H1 (cell line): ENCODE results near the gene DPH6. TPM values are rescaled to one million over a fixed set of nuclear protein-coding genes. Genes with fewer than 3 reads are reported as not detected.

ENCODE experiments used
- CTCF ChIA-PET: fragments of 300-600 bp; sonication (Branson Sonifier 250); formaldehyde crosslinking; loops from one replicate; lab custom pipeline; 2021; ENCODE audit not compliant: partially characterized antibody; lab: Charles Lee
- POLR2A ChIA-PET: fragments of 300-600 bp; sonication (Branson Sonifier 250); formaldehyde crosslinking; loops from one replicate; lab custom pipeline; 2021; ENCODE audit warnings: inconsistent platforms; ENCODE audit not compliant: partially characterized antibody; lab: Charles Lee
- DNase-seq, 2 experiments: peaks; one replicate each; pipeline versions ENCODE4 v3.0.0 to v3.0.0-alpha.2; 2010 to 2022; ENCODE audit warnings: low spot score in 2 of 2, low read depth in 1 of 2, mixed read lengths in 1 of 2
- FAIRE-seq: peaks from 2 replicates; lab custom pipeline; 2011; peaks lifted over from hg19 to GRCh38; lab: Jason Lieb, UNC
- H2AFZ ChIP-seq: 2 replicates; pipeline ENCODE4 v1.8.1; 2012; ENCODE audit warnings: low read length, inconsistent platforms
- H2AK5ac ChIP-seq: 2 replicates; pipeline ENCODE4 v1.6.1; 2013; ENCODE audit warnings: low read depth, low read length
- H2BK120ac ChIP-seq: replicated peaks from 2 replicates; pipeline ENCODE3; 2013; ENCODE audit warnings: low read depth, low read length, inconsistent platforms
- H2BK12ac ChIP-seq: 2 replicates; pipeline ENCODE4 v1.6.1; 2013; ENCODE audit warnings: low read depth, low read length
- H2BK15ac ChIP-seq: 2 replicates; pipeline ENCODE4 v1.6.1; 2013; ENCODE audit warnings: low read length
- H2BK20ac ChIP-seq: 2 replicates; pipeline ENCODE4 v1.6.1; 2013; ENCODE audit warnings: low read length
- H2BK5ac ChIP-seq: 2 replicates; pipeline ENCODE4 v1.6.1; 2013; ENCODE audit warnings: low read depth, low read length
- H3K14ac ChIP-seq: 2 replicates; pipeline ENCODE4 v1.6.1; 2013; ENCODE audit warnings: inconsistent platforms; ENCODE audit not compliant: insufficient read length
- H3K18ac ChIP-seq: 2 replicates; pipeline ENCODE4 v1.6.1; 2013; ENCODE audit warnings: low read length; ENCODE audit errors: extremely low read depth
- H3K23ac ChIP-seq: 2 replicates; pipeline ENCODE4 v1.6.1; 2013; ENCODE audit warnings: inconsistent platforms; ENCODE audit not compliant: insufficient read length
- H3K23me2 ChIP-seq: 2 replicates; pipeline ENCODE4 v1.6.1; 2013; ENCODE audit warnings: low read depth, low read length
- H3K27ac ChIP-seq: 2 replicates; pipeline ENCODE4 v1.6.1; 2011; ENCODE audit warnings: low read depth, low read length, inconsistent platforms
- H3K27me3 ChIP-seq, 4 experiments: replicated peaks in 1 of 4; 1 replicate in 1 of 4; 2 replicates in 3 of 4; pipeline versions ENCODE4 v1.6.1 to v1.8.1; 2011 to 2013; ENCODE audit warnings: low read length in 3 of 4, mild to moderate bottlenecking in 3 of 4, inconsistent platforms in 2 of 4, mixed read lengths in 2 of 4, moderate library complexity in 1 of 4; ENCODE audit not compliant: control insufficient read depth in 3 of 4, insufficient read depth in 3 of 4; ENCODE audit errors: extremely low read depth in 1 of 4
- H3K36me3 ChIP-seq, 4 experiments: 2 replicates each; pipeline versions ENCODE4 v1.6.1 to v1.8.1; 2011 to 2013; ENCODE audit warnings: mild to moderate bottlenecking in 4 of 4, low read length in 3 of 4, moderate library complexity in 2 of 4, control low read depth in 1 of 4, inconsistent platforms in 1 of 4; ENCODE audit not compliant: insufficient read depth in 4 of 4, control insufficient read depth in 2 of 4
- H3K4ac ChIP-seq: replicated peaks from 2 replicates; pipeline ENCODE3; 2013; ENCODE audit warnings: low read length, low read depth, mixed read lengths, inconsistent platforms; ENCODE audit not compliant: insufficient read length
- H3K4me1 ChIP-seq, 4 experiments: replicated peaks in 1 of 4; 1 replicate in 1 of 4; 2 replicates in 3 of 4; pipeline versions ENCODE4 v1.6.1 to v1.8.1; 2011 to 2013; ENCODE audit warnings: low read length in 3 of 4, inconsistent platforms in 2 of 4, mixed read lengths in 1 of 4; ENCODE audit not compliant: insufficient read depth in 4 of 4, control insufficient read depth in 3 of 4
- H3K4me2 ChIP-seq, 2 experiments: 2 replicates each; pipeline versions ENCODE4 v1.6.1 to v1.8.1; 2011 to 2013; ENCODE audit warnings: low read depth in 2 of 2, low read length in 2 of 2, control low read depth in 1 of 2, inconsistent platforms in 1 of 2, mild to moderate bottlenecking in 1 of 2; ENCODE audit not compliant: insufficient read depth in 1 of 2
- H3K4me3 ChIP-seq, 4 experiments: fragments of 200-600, 300-600 bp in 1 of 4; sonication (generic), shearing (Covaris generic), sonication (Bioruptor Twin) in 1 of 4; 2 replicates each; pipeline versions ENCODE4 v1.5.1 to v1.8.1; 2011 to 2016; ENCODE audit warnings: low read length in 4 of 4, low read depth in 3 of 4, control low read depth in 2 of 4, inconsistent platforms in 2 of 4, mild to moderate bottlenecking in 2 of 4, mixed read lengths in 1 of 4, moderate library complexity in 1 of 4; ENCODE audit not compliant: insufficient read depth in 2 of 4; ENCODE audit errors: extremely low read depth in 1 of 4
- H3K56ac ChIP-seq: replicated peaks from 2 replicates; pipeline ENCODE3; 2013; ENCODE audit warnings: low read depth, mild to moderate bottlenecking, mixed read lengths, low read length, inconsistent platforms; ENCODE audit not compliant: insufficient read length
- H3K79me1 ChIP-seq: 2 replicates; pipeline ENCODE4 v1.6.1; 2013; ENCODE audit warnings: low read depth, low read length, control low read depth
- H3K79me2 ChIP-seq, 2 experiments: 2 replicates each; pipeline versions ENCODE4 v1.6.1 to v1.8.1; 2012 to 2013; ENCODE audit warnings: low read length in 2 of 2, mild to moderate bottlenecking in 2 of 2, inconsistent platforms in 1 of 2; ENCODE audit not compliant: insufficient read depth in 2 of 2, control insufficient read depth in 1 of 2
- H3K9ac ChIP-seq, 4 experiments: replicated peaks in 1 of 4; 1 replicate in 1 of 4; 2 replicates in 3 of 4; pipeline versions ENCODE4 v1.6.1 to v1.8.1; 2011 to 2013; ENCODE audit warnings: low read depth in 3 of 4, low read length in 3 of 4, control low read depth in 2 of 4, mild to moderate bottlenecking in 2 of 4, moderate library complexity in 2 of 4, inconsistent platforms in 1 of 4; ENCODE audit errors: extremely low read depth in 1 of 4
- H3K9me3 ChIP-seq, 2 experiments: 2 replicates each; pipeline versions ENCODE4 v1.6.1 to v1.8.1; 2012 to 2013; ENCODE audit warnings: mild to moderate bottlenecking in 2 of 2, moderate library complexity in 2 of 2, control low read depth in 1 of 2, inconsistent platforms in 1 of 2, low read depth in 1 of 2, low read length in 1 of 2, mixed read lengths in 1 of 2; ENCODE audit not compliant: insufficient read depth in 2 of 2
- H4K20me1 ChIP-seq, 2 experiments: replicated peaks in 1 of 2; 2 replicates each; pipeline versions ENCODE3 to v1.8.1; 2011 to 2013; ENCODE audit warnings: inconsistent platforms in 2 of 2, low read length in 2 of 2, mild to moderate bottlenecking in 1 of 2; ENCODE audit not compliant: insufficient read depth in 2 of 2, control insufficient read depth in 1 of 2
- H4K5ac ChIP-seq: 2 replicates; pipeline ENCODE4 v1.6.1; 2013; ENCODE audit warnings: low read length, low read depth, mixed read lengths, inconsistent platforms; ENCODE audit not compliant: insufficient read length
- H4K8ac ChIP-seq: 2 replicates; pipeline ENCODE4 v1.8.0; 2013; ENCODE audit warnings: mild to moderate bottlenecking, moderate library complexity, low read length, inconsistent platforms; ENCODE audit not compliant: insufficient read depth; ENCODE audit errors: extremely low read depth
- H4K91ac ChIP-seq: replicated peaks from 2 replicates; pipeline ENCODE3; 2013; ENCODE audit warnings: low read length, mixed read lengths, inconsistent platforms; ENCODE audit not compliant: insufficient read length
- TAF1 ChIP-seq: IDR thresholded peaks from 2 replicates; pipeline ENCODE4 v1.6.1; 2011; ENCODE audit warnings: mild to moderate bottlenecking, low read depth, low read length
- WGBS, 2 experiments: shearing (Covaris generic) in 1 of 2; methylation state at CpG; one replicate each; pipeline versions ENCODE4 v1.1.6 to v1.1.7; 2013 to 2015; ENCODE audit warnings: low lambda C conversion rate in 2 of 2, mixed read lengths in 2 of 2, inconsistent platforms in 1 of 2, low coverage in 1 of 2, missing lambda C conversion rate in 1 of 2; ENCODE audit not compliant: insufficient replicate concordance in 2 of 2, insufficient coverage in 1 of 2, insufficient read length in 1 of 2; ENCODE audit errors: extremely low coverage in 1 of 2, missing lambda C conversion rate in 1 of 2; 5-methylcytosine and 5-hydroxymethylcytosine counted together
- polyA plus RNA-seq, 7 experiments: library from polyadenylated mRNA; depleted of rRNA in 3 of 7; stranded (reverse) in 5 of 7; unstranded in 2 of 7; fragments of >200 nt in 5 of 7; fragments of 200-250 nt in 2 of 7; gene quantifications; 1 replicate in 5 of 7; 2 replicates in 1 of 7; 4 replicates in 1 of 7; pipeline versions ENCODE4 v1.2.1 to v1.2.3, GENCODE V29; 2011 to 2013; ENCODE audit warnings: missing spikeins in 2 of 7, mixed read lengths in 2 of 7
- total RNA-seq: library from RNA; stranded (reverse); fragmentation: NEBNext Ultra II Directional; extraction: Animal tissue kit (Norgen Biotek cat#: 25700); gene quantifications from 2 replicates; pipeline ENCODE4 v1.2.1, GENCODE V29; 2021

DPH6 gene
- total and polyA plus RNA-seq, 2 of the 8 experiments (the other 6 are each of a cell fraction or from before 2014, with no cell fraction given) = 21.6 to 30.5 TPM

DNA sequence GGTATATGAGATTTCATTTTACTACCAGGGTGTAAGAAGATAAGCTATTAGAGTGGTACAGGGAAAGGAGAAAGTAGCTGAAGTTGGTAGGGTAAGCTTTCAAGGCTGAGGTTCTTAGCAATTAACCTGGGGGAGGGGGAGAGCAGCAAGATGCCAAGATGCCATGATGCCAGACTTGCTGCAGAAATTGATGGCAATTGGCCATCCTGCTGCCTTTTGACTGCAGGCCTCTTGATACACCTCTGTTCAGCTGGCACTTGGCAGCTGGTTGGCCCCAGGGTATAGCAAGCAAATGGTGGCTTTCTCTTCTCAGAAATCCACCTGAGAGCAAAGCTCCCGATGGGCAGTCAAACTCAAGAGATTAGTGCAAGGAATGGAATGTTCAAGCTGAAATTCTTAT lies 21.4 kb upstream of the DPH6 start:
- H4K8ac ChIP-seq = no peak overlapping the region
- no peak overlapping the region for H2AK5ac ChIP-seq
- no peak overlapping the region for H3K9ac ChIP-seq
- H3K4me2 ChIP-seq = no peak overlapping the region
- H3K79me2 ChIP-seq = no peaks in the 10 kb centered on the region
- no peaks in the 10 kb centered on the region for H3K79me1 ChIP-seq
- H2BK12ac ChIP-seq = no peak overlapping the region
- no peak overlapping the region for H2AFZ ChIP-seq
- no peak overlapping the region for H3K27ac ChIP-seq
- WGBS, 2 experiments = 95% methylated on average over 1 of the region's 1 CpG; no CpG with 5 or more reads in 1 of the 2 experiments
- H4K20me1 ChIP-seq = no peaks in the 10 kb centered on the region
- no peak overlapping the region for H3K18ac ChIP-seq
- no peak overlapping the region for H4K5ac ChIP-seq
- no peak overlapping the region for H2BK15ac ChIP-seq
- no peak for DNase-seq
- H3K27me3 ChIP-seq = no peaks in the 10 kb centered on the region
- H3K9me3 ChIP-seq = no peaks in the 10 kb centered on the region
- no peaks in the 10 kb centered on the region for H3K23me2 ChIP-seq
- no peak overlapping the region for H3K4me3 ChIP-seq
- H2BK5ac ChIP-seq = no peak overlapping the region
- H4K91ac ChIP-seq = no peak overlapping the region
- ChIA-PET POLR2A (no interaction called here), CTCF (interaction anchor here (0.9 kb wide), 1 partner anchor 10 kb away, joined by 3 read pairs; no protein-coding TSS in a partner anchor)
- H3K23ac ChIP-seq = no peak overlapping the region
- H3K4me1 ChIP-seq = no peaks in the 10 kb centered on the region
- H3K36me3 ChIP-seq = no peaks in the 10 kb centered on the region
- no peak for TF ChIP-seq TAF1
- no peak overlapping the region for H3K56ac ChIP-seq
- no peak overlapping the region for H3K4ac ChIP-seq
- no peak for FAIRE-seq
- no peak overlapping the region for H2BK20ac ChIP-seq
- H2BK120ac ChIP-seq = no peak overlapping the region
- no peak overlapping the region for H3K14ac ChIP-seq
